Natural killer cell (primary cell): ENCODE measurements around the gene MCTP1. TPM values are rescaled to one million over a fixed set of nuclear protein-coding genes. Genes with fewer than 3 reads are reported as not detected.

Experiments
- ATAC-seq, 3 donors: fragments of 150-1000 bp in 2 of 3; fragments of 200-7000 bp in 1 of 3; cut with Tn5 transposase; 1 replicate in 1 of 3; 2 replicates in 2 of 3; pipeline ENCODE4 v1.10.0; 2021; ENCODE audit warnings: mild to moderate bottlenecking in 2 of 3, moderate library complexity in 2 of 3
- DNase-seq, 2 donors: peaks; one replicate each; pipeline versions ENCODE4 v3.0.0 to v3.0.0-alpha.2; 2013 to 2021; ENCODE audit warnings: mixed read lengths in 1 of 2
- H3K27ac ChIP-seq: one replicate; pipeline ENCODE4 v1.5.1; 2013; ENCODE audit warnings: mild to moderate bottlenecking, low read length
- H3K27me3 ChIP-seq: one replicate; pipeline ENCODE4 v1.6.1; 2013; ENCODE audit warnings: low read length; ENCODE audit not compliant: control insufficient read depth, insufficient read depth
- H3K36me3 ChIP-seq: one replicate; pipeline ENCODE4 v1.6.1; 2013; ENCODE audit warnings: low read length; ENCODE audit not compliant: control insufficient read depth, insufficient read depth
- H3K4me1 ChIP-seq: one replicate; pipeline ENCODE4 v1.6.1; 2013; ENCODE audit warnings: low read length; ENCODE audit not compliant: control insufficient read depth, insufficient read depth
- H3K4me3 ChIP-seq: one replicate; pipeline ENCODE4 v1.5.1; 2013; ENCODE audit warnings: low read length
- H3K9me3 ChIP-seq: one replicate; pipeline ENCODE4 v1.6.1; 2013; ENCODE audit warnings: low read length; ENCODE audit not compliant: control insufficient read depth, insufficient read depth
- H3K27ac Mint-ChIP-seq, 2 donors: one replicate each; pipeline ENCODE4 v1.8.0; 2022; ENCODE audit warnings: mild to moderate bottlenecking in 2 of 2, mixed read lengths in 2 of 2, moderate library complexity in 1 of 2
- H3K27me3 Mint-ChIP-seq, 2 donors: one replicate each; pipeline ENCODE4 v1.8.0; 2022; ENCODE audit warnings: low read depth in 2 of 2, mixed read lengths in 2 of 2
- H3K36me3 Mint-ChIP-seq: one replicate; pipeline ENCODE4 v1.8.0; 2022; ENCODE audit warnings: mixed read lengths
- H3K4me1 Mint-ChIP-seq, 2 donors: one replicate each; pipeline ENCODE4 v1.8.0; 2022; ENCODE audit warnings: mixed read lengths in 2 of 2
- H3K4me3 Mint-ChIP-seq: one replicate; pipeline ENCODE4 v1.8.0; 2022; ENCODE audit warnings: mild to moderate bottlenecking, moderate library complexity, mixed read lengths
- H3K9me3 Mint-ChIP-seq, 2 donors: one replicate each; pipeline ENCODE4 v1.8.0; 2022; ENCODE audit warnings: mixed read lengths in 2 of 2
- CTCF ChIP-seq: fragments of 200-600 bp; IDR thresholded peaks from one replicate; pipeline ENCODE4 v1.8.0; 2022; ENCODE audit warnings: antibody characterized with exemption
- WGBS: methylation state at CpG from one replicate; pipeline ENCODE4 v1.1.7; 2013; ENCODE audit warnings: missing lambda C conversion rate; ENCODE audit not compliant: insufficient coverage; 5-methylcytosine and 5-hydroxymethylcytosine counted together
- intact Hi-C: fragments of 100-400 bp; cut with micrococcal nuclease; formaldehyde crosslinking; loops from one replicate; pipeline ENCODE4 v1.14.2; 2022
- total RNA-seq, 4 donors: library from RNA; stranded (reverse); fragments of 120-200 nt in 1 of 4; gene quantifications; one replicate each; pipeline versions ENCODE4 v1.2.3 to v1.2.4, GENCODE V29; 2013 to 2022

MCTP1 gene
- total RNA-seq, 3 donors from 2014 or later (not counting 1 experiment from before 2014, with no cell fraction given): 4.7 to 15.1 (median 9.8) TPM

GRCh38 chr5:94791829-94792228, 493.1 kb downstream of the MCTP1 start:
- peak overlapping the region in 1 of 2 donors; percentile 94 for H3K27ac Mint-ChIP-seq
- TF ChIP-seq CTCF: no peak
- peaks cover 41 to 45% of the 10 kb centered on the region in 2 donors for H3K4me1 Mint-ChIP-seq
- Histone ChIP-seq H3K27ac (no peak overlapping the region), H3K4me3 (no peak overlapping the region), H3K9me3 (no peaks in the 10 kb centered on the region), H3K4me1 (peaks cover 19% of the 10 kb centered on the region), H3K36me3 (no peaks in the 10 kb centered on the region), H3K27me3 (no peaks in the 10 kb centered on the region)
- no peaks in the 10 kb centered on the region for H3K9me3 Mint-ChIP-seq
- WGBS: 89% methylated on average over 7 of the region's 7 CpGs
- H3K27me3 Mint-ChIP-seq: no peaks in the 10 kb centered on the region
- DNase-seq: no peak
- no peaks in the 10 kb centered on the region for H3K36me3 Mint-ChIP-seq
- H3K4me3 Mint-ChIP-seq: no peak overlapping the region
- intact Hi-C loops: no loop called here
- ATAC-seq: no peak

GRCh38 chr5:94788527-94788926, 496.4 kb downstream of the MCTP1 start:
- no peak for ATAC-seq
- Histone ChIP-seq H3K4me3 (no peak overlapping the region), H3K27me3 (no peaks in the 10 kb centered on the region), H3K27ac (no peak overlapping the region), H3K36me3 (no peaks in the 10 kb centered on the region), H3K4me1 (peaks cover 13% of the 10 kb centered on the region), H3K9me3 (no peaks in the 10 kb centered on the region)
- 76% methylated on average over 3 of the region's 4 CpGs for WGBS
- H3K27ac Mint-ChIP-seq: no peak overlapping the region
- DNase-seq: no peak
- intact Hi-C loops: no loop called here
- H3K4me3 Mint-ChIP-seq: no peak overlapping the region
- H3K9me3 Mint-ChIP-seq: no peaks in the 10 kb centered on the region
- no peak for TF ChIP-seq CTCF
- no peaks in the 10 kb centered on the region for H3K27me3 Mint-ChIP-seq
- H3K36me3 Mint-ChIP-seq: no peaks in the 10 kb centered on the region
- H3K4me1 Mint-ChIP-seq: peaks cover 18 to 19% of the 10 kb centered on the region in 2 donors

- H3K27ac Mint-ChIP-seq: no peak overlapping the region
- Histone ChIP-seq H3K4me1 (no peaks in the 10 kb centered on the region), H3K27me3 (peaks cover 2% of the 10 kb centered on the region), H3K4me3 (no peak overlapping the region), H3K27ac (no peak overlapping the region), H3K9me3 (no peaks in the 10 kb centered on the region), H3K36me3 (no peaks in the 10 kb centered on the region)
- no peak overlapping the region for H3K4me3 Mint-ChIP-seq
- no peaks in the 10 kb centered on the region for H3K9me3 Mint-ChIP-seq
- intact Hi-C loops: no loop called here
- ATAC-seq (no peak), DNase-seq (no peak)
- no peak for TF ChIP-seq CTCF
- H3K36me3 Mint-ChIP-seq: no peaks in the 10 kb centered on the region
- H3K4me1 Mint-ChIP-seq: no peaks in the 10 kb centered on the region
- peaks cover 0 to 10% of the 10 kb centered on the region in 2 donors for H3K27me3 Mint-ChIP-seq
- WGBS: 82% methylated on average over 6 of the region's 7 CpGs
Observed at GRCh38 chr5:94784536-94785505, 500.1 kb downstream of the MCTP1 start.
